ENCODE data around the gene CATSPERD.

CATSPERD gene

GRCh38 chr19:5691822-5692722 lies 28.4 kb upstream of the CATSPERD start:
- Mint-ChIP-seq H3K27ac (peak overlapping the region; percentile 97), H3K36me3 (ENCODE audit: low read depth) (peaks cover 48% of the 10 kb centered on the region), H3K4me1 (peaks cover 30% of the 10 kb centered on the region), H3K9me3 (no peaks in the 10 kb centered on the region), H3K4me3 (peak overlapping the region; percentile 98), H3K27me3 (peaks cover 3% of the 10 kb centered on the region)
- ATAC-seq (peak; percentile 4), DNase-seq (peak; percentile 41)

- ATAC-seq (no peak), DNase-seq (no peak)
- Mint-ChIP-seq H3K36me3 (ENCODE audit: low read depth) (peaks cover 50% of the 10 kb centered on the region), H3K4me1 (peaks cover 30% of the 10 kb centered on the region), H3K27me3 (peaks cover 3% of the 10 kb centered on the region), H3K27ac (peak overlapping the region; percentile 97), H3K4me3 (peak overlapping the region; percentile 98), H3K9me3 (no peaks in the 10 kb centered on the region)
These were observed 27.7 kb upstream of the CATSPERD start for GRCh38 chr19:5692723-5693194.

- peaks cover 50% of the 10 kb centered on the region for H3K36me3 Mint-ChIP-seq (ENCODE audit: low read depth)
- peaks cover 3% of the 10 kb centered on the region for H3K27me3 Mint-ChIP-seq
These were observed 27.0 kb upstream of the CATSPERD start for GRCh38 chr19:5693195-5694166.

GRCh38 chr19:5694167-5694955 lies 26.1 kb upstream of the CATSPERD start:
- Mint-ChIP-seq H3K4me3 (peak overlapping the region; percentile 98), H3K9me3 (no peaks in the 10 kb centered on the region), H3K27ac (peak overlapping the region; percentile 81), H3K4me1 (peaks cover 23% of the 10 kb centered on the region), H3K36me3 (ENCODE audit: low read depth) (peaks cover 50% of the 10 kb centered on the region), H3K27me3 (peaks cover 3% of the 10 kb centered on the region)
- DNase-seq = no peak
- ATAC-seq = no peak

More at GRCh38 chr19:5693195-5694166, 27.0 kb upstream of the CATSPERD start:
- Mint-ChIP-seq H3K4me1 (peaks cover 25% of the 10 kb centered on the region), H3K27ac (peak overlapping the region; percentile 97), H3K9me3 (no peaks in the 10 kb centered on the region), H3K4me3 (peak overlapping the region; percentile 98)
- ATAC-seq (no peak), DNase-seq (peak; percentile 27)

GRCh38 chr19:5694956-5695648 lies 25.3 kb upstream of the CATSPERD start:
- Mint-ChIP-seq H3K9me3 (no peaks in the 10 kb centered on the region), H3K27ac (peak overlapping the region; percentile 81), H3K4me3 (no peak overlapping the region), H3K36me3 (ENCODE audit: low read depth) (peaks cover 47% of the 10 kb centered on the region), H3K27me3 (no peaks in the 10 kb centered on the region), H3K4me1 (peaks cover 19% of the 10 kb centered on the region)
- DNase-seq (no peak), ATAC-seq (no peak)

- peaks cover 18% of the 10 kb centered on the region for H3K4me1 Mint-ChIP-seq
- ATAC-seq = no peak
These were observed 24.7 kb upstream of the CATSPERD start for GRCh38 chr19:5695649-5696195.

GRCh38 chr19:5696196-5697021 lies 24.0 kb upstream of the CATSPERD start:
- Mint-ChIP-seq H3K9me3 (no peaks in the 10 kb centered on the region), H3K27ac (peak overlapping the region; percentile 77), H3K36me3 (ENCODE audit: low read depth) (peaks cover 43% of the 10 kb centered on the region), H3K4me1 (peaks cover 15% of the 10 kb centered on the region), H3K27me3 (no peaks in the 10 kb centered on the region), H3K4me3 (peak overlapping the region; percentile 29)
- no peak for ATAC-seq
- no peak for DNase-seq

More at GRCh38 chr19:5695649-5696195, 24.7 kb upstream of the CATSPERD start:
- peak overlapping the region; percentile 22 for H3K27ac Mint-ChIP-seq
- no peaks in the 10 kb centered on the region for H3K9me3 Mint-ChIP-seq
- no peaks in the 10 kb centered on the region for H3K27me3 Mint-ChIP-seq
- H3K36me3 Mint-ChIP-seq (ENCODE audit: low read depth) = peaks cover 43% of the 10 kb centered on the region
- H3K4me3 Mint-ChIP-seq = no peak overlapping the region
- no peak for DNase-seq

- no peak for ATAC-seq
- Mint-ChIP-seq H3K9me3 (no peaks in the 10 kb centered on the region), H3K36me3 (ENCODE audit: low read depth) (peaks cover 38% of the 10 kb centered on the region), H3K27me3 (no peaks in the 10 kb centered on the region), H3K27ac (peak overlapping the region; percentile 77), H3K4me1 (peaks cover 11% of the 10 kb centered on the region), H3K4me3 (no peak overlapping the region)
- DNase-seq = no peak
These were observed 23.2 kb upstream of the CATSPERD start for GRCh38 chr19:5697022-5697889.

- ATAC-seq = no peak
- Mint-ChIP-seq H3K36me3 (ENCODE audit: low read depth) (peaks cover 31% of the 10 kb centered on the region), H3K4me1 (peaks cover 5% of the 10 kb centered on the region), H3K9me3 (no peaks in the 10 kb centered on the region), H3K27me3 (no peaks in the 10 kb centered on the region), H3K4me3 (no peak overlapping the region), H3K27ac (no peak overlapping the region)
- no peak for DNase-seq
These were observed 22.4 kb upstream of the CATSPERD start for GRCh38 chr19:5697890-5698634.

GRCh38 chr19:5698635-5699422 lies 21.6 kb upstream of the CATSPERD start:
- no peak overlapping the region for H3K4me3 Mint-ChIP-seq
- peaks cover 2% of the 10 kb centered on the region for H3K4me1 Mint-ChIP-seq
- no peaks in the 10 kb centered on the region for H3K9me3 Mint-ChIP-seq
- DNase-seq = no peak
- H3K36me3 Mint-ChIP-seq (ENCODE audit: low read depth) = peaks cover 32% of the 10 kb centered on the region
- no peaks in the 10 kb centered on the region for H3K27me3 Mint-ChIP-seq
- ATAC-seq = no peak
- no peak overlapping the region for H3K27ac Mint-ChIP-seq
